GM23338 (cell line): ENCODE measurements around the gene DAW1. TPM values are rescaled to one million over a fixed set of nuclear protein-coding genes. Genes with fewer than 3 reads are reported as not detected.

Experiments used
- ATAC-seq: fragments of 200-7000 bp; cut with Tn5 transposase; 3 replicates; pipeline ENCODE4 v1.9.1; 2020
- DNase-seq: peaks from one replicate; pipeline ENCODE4 v3.0.0-alpha.2; 2015; ENCODE audit warnings: low spot score
- H2AFZ ChIP-seq: fragments of 200-600 bp; sonication (generic); 2 replicates; pipeline ENCODE4 v1.8.0; 2016; ENCODE audit warnings: antibody characterized with exemption, mild to moderate bottlenecking, moderate library complexity
- H3F3A ChIP-seq: fragments of 200-600 bp; sonication (generic); replicated peaks from 2 replicates; pipeline ENCODE4 v1.8.0; 2017; ENCODE audit warnings: antibody characterized with exemption, mixed run types, low read depth
- H3K27ac ChIP-seq: fragments of 200-600 bp; sonication (generic); 2 replicates; pipeline ENCODE4 v1.6.1; 2016; ENCODE audit warnings: low read depth
- H3K27me3 ChIP-seq: fragments of 200-600 bp; sonication (generic); 2 replicates; pipeline ENCODE4 v1.8.0; 2016; ENCODE audit warnings: mild to moderate bottlenecking, mixed run types, moderate library complexity; ENCODE audit not compliant: insufficient read depth
- H3K36me3 ChIP-seq: fragments of 200-600 bp; sonication (generic); 2 replicates; pipeline ENCODE4 v1.8.0; 2016; ENCODE audit warnings: mild to moderate bottlenecking; ENCODE audit not compliant: insufficient read depth
- H3K4me1 ChIP-seq: fragments of 200-600 bp; sonication (generic); 2 replicates; pipeline ENCODE4 v1.8.0; 2016; ENCODE audit warnings: mild to moderate bottlenecking, moderate library complexity; ENCODE audit not compliant: insufficient read depth
- H3K4me2 ChIP-seq: fragments of 200-600 bp; sonication (generic); 2 replicates; pipeline ENCODE4 v1.7.1; 2017; ENCODE audit warnings: mixed run types
- H3K4me3 ChIP-seq: fragments of 200-600 bp; sonication (generic); 2 replicates; pipeline ENCODE4 v1.6.1; 2016; ENCODE audit warnings: mixed run types
- H3K79me2 ChIP-seq: fragments of 200-600 bp; sonication (generic); replicated peaks from 2 replicates; pipeline ENCODE4 v1.8.0; 2017; ENCODE audit warnings: mild to moderate bottlenecking; ENCODE audit not compliant: insufficient read depth
- H3K9me2 ChIP-seq: fragments of 200-600 bp; sonication (generic); 2 replicates; pipeline ENCODE4 v1.8.0; 2017; ENCODE audit not compliant: insufficient read depth
- H4K20me1 ChIP-seq: fragments of 200-600 bp; sonication (generic); replicated peaks from 2 replicates; pipeline ENCODE4 v1.8.0; 2017; ENCODE audit warnings: mild to moderate bottlenecking; ENCODE audit not compliant: insufficient read depth
- H3K27ac Mint-ChIP-seq: 2 replicates; pipeline ENCODE4 v1.8.0; 2020; ENCODE audit warnings: inconsistent platforms, mild to moderate bottlenecking, moderate library complexity, mixed read lengths
- H3K27me3 Mint-ChIP-seq: 3 replicates; pipeline ENCODE4 v1.8.0; 2022; ENCODE audit warnings: low read depth, mild to moderate bottlenecking, moderate library complexity, mixed read lengths, inconsistent platforms; ENCODE audit not compliant: insufficient read depth, poor library complexity
- H3K36me3 Mint-ChIP-seq: 3 replicates; pipeline ENCODE4 v1.8.0; 2021; ENCODE audit warnings: low read depth, mild to moderate bottlenecking, inconsistent platforms, moderate library complexity, mixed read lengths
- H3K4me1 Mint-ChIP-seq: 3 replicates; pipeline ENCODE4 v1.8.0; 2020; ENCODE audit warnings: mild to moderate bottlenecking, inconsistent platforms, mixed read lengths
- H3K4me3 Mint-ChIP-seq: 3 replicates; pipeline ENCODE4 v1.8.0; 2021; ENCODE audit warnings: moderate library complexity, mild to moderate bottlenecking, inconsistent platforms, mixed read lengths
- H3K9me3 Mint-ChIP-seq: 3 replicates; pipeline ENCODE4 v1.8.0; 2020; ENCODE audit warnings: moderate library complexity, mild to moderate bottlenecking, inconsistent platforms, mixed read lengths
- CREB1 ChIP-seq: fragments of 250-450 bp; sonication (Bioruptor Pico); IDR thresholded peaks from 2 replicates; pipeline ENCODE4 v1.5.0; 2020; ENCODE audit warnings: low read depth, mild to moderate bottlenecking, moderate library complexity
- EZH2phosphoT487 ChIP-seq: fragments of 200-600 bp; sonication (generic); IDR thresholded peaks from one replicate; pipeline ENCODE4 v1.8.1; 2018; ENCODE audit warnings: antibody characterized with exemption; ENCODE audit not compliant: unreplicated experiment
- JUNB ChIP-seq: IDR thresholded peaks from one replicate; pipeline ENCODE4 v1.6.1; 2016; ENCODE audit warnings: antibody characterized with exemption; ENCODE audit not compliant: unreplicated experiment
- NANOG ChIP-seq: IDR thresholded peaks from 2 replicates; pipeline ENCODE4 v1.6.1; 2016; ENCODE audit warnings: antibody characterized with exemption, borderline replicate concordance
- REST ChIP-seq: IDR thresholded peaks from one replicate; pipeline ENCODE4 v1.6.1; 2018; ENCODE audit warnings: antibody characterized with exemption; ENCODE audit not compliant: unreplicated experiment
- STAT1 ChIP-seq: IDR thresholded peaks from one replicate; pipeline ENCODE4 v1.6.1; 2016; ENCODE audit warnings: antibody characterized with exemption; ENCODE audit not compliant: unreplicated experiment
- ZNF114 ChIP-seq: fragments of 250-450 bp; sonication (Bioruptor Pico); IDR thresholded peaks from 2 replicates; pipeline ENCODE4 v1.5.0; 2020; ENCODE audit warnings: mild to moderate bottlenecking, moderate library complexity
- ZNF331 ChIP-seq: fragments of 250-450 bp; sonication (Bioruptor Pico); IDR thresholded peaks from 2 replicates; pipeline ENCODE4 v1.5.0; 2020; ENCODE audit warnings: low read depth, mild to moderate bottlenecking, moderate library complexity
- polyA plus RNA-seq: library from polyadenylated mRNA; unstranded; fragments of >200 nt; fragmentation: Nextera tagmentation; extraction: Ambion mirVana; gene quantifications from 2 replicates; pipeline ENCODE4 v1.2.1, GENCODE V29; 2016
- total RNA-seq: library from RNA; depleted of rRNA; stranded (reverse); fragments of >200 nt; shearing (Covaris generic); gene quantifications from 2 replicates; pipeline ENCODE4 v1.2.3, GENCODE V29; 2014
- TF ChIP-seq, protein P1 (sequence below), 2 experiments: fragments of 200-600 bp in 1 of 2; sonication (generic) in 1 of 2; conservative IDR thresholded peaks; 2 replicates each; pipeline versions ENCODE4 v1.5.1 to v1.6.1; 2016 to 2017; ENCODE audit warnings: antibody characterized with exemption in 2 of 2, low read depth in 2 of 2, mild to moderate bottlenecking in 2 of 2, moderate library complexity in 1 of 2
- TF ChIP-seq, protein P2 (sequence below): fragments of 250-450 bp; sonication (Bioruptor Pico); IDR thresholded peaks from 2 replicates; pipeline ENCODE4 v1.5.0; 2020; ENCODE audit warnings: mild to moderate bottlenecking, moderate library complexity

Gene DAW1
- total and polyA plus RNA-seq, 2 experiments from 2014 or later, result 0.71 to 2.0 TPM

DNA sequence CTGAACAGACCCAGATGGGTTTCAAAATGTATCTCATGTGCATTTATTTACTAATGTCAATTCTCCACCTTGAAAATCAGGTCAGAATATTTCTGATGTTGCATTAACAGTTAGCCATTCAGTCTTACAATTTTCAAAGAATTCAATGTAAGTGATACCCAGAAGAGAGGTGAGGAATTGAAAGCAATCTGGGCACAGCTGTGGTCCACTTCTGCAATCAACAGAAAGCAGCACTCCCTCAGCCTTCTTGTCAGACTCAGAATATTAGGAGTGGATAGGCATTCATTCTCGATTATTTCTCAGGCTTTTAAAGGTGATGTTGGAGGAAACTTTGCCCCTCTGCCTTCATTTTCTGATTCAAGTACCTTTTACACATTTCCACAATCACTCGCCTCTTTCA is 42.1 kb upstream of the DAW1 start (continued):
- TF ChIP-seq, protein P1, sequence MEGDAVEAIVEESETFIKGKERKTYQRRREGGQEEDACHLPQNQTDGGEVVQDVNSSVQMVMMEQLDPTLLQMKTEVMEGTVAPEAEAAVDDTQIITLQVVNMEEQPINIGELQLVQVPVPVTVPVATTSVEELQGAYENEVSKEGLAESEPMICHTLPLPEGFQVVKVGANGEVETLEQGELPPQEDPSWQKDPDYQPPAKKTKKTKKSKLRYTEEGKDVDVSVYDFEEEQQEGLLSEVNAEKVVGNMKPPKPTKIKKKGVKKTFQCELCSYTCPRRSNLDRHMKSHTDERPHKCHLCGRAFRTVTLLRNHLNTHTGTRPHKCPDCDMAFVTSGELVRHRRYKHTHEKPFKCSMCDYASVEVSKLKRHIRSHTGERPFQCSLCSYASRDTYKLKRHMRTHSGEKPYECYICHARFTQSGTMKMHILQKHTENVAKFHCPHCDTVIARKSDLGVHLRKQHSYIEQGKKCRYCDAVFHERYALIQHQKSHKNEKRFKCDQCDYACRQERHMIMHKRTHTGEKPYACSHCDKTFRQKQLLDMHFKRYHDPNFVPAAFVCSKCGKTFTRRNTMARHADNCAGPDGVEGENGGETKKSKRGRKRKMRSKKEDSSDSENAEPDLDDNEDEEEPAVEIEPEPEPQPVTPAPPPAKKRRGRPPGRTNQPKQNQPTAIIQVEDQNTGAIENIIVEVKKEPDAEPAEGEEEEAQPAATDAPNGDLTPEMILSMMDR (conservative IDR thresholded peaks at IDR 0.05; ENCODE audit: low read depth in 2 of 2), result no peak
- TF ChIP-seq JUNB (no peak), ZNF114 (CRISPR knock-in tag) (no peak), NANOG (no peak)

DNA sequence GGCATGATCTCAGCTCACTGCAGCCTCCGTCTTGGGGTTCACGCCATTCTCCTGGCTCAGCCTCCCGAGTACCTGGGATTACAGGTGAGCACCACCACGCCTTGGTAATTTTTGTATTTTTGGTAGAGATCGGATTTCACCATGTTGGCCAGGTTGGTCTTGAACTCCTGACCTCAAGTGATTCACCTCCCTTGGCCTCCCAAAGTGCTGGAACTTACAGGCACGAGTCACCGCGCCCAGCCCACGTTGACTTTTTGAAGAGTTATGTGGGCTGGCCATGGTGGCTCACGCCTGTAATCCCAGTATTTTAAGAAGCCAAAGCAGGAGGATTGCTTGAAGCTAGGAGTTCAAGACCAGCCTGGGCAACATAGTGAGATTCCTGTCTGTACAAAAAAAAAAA is 37.0 kb upstream of the DAW1 start:
- no peak overlapping the region for H3K27ac ChIP-seq
- TF ChIP-seq EZH2phosphoT487, result no peak
- no peak for TF ChIP-seq REST
- TF ChIP-seq NANOG, result no peak
- no peak for TF ChIP-seq ZNF114 (CRISPR knock-in tag)
- TF ChIP-seq CREB1, result no peak
- TF ChIP-seq STAT1, result no peak
- TF ChIP-seq JUNB, result no peak
- TF ChIP-seq ZNF331 (CRISPR knock-in tag), result no peak
- TF ChIP-seq, protein P1 (conservative IDR thresholded peaks at IDR 0.05; ENCODE audit: low read depth in 2 of 2), result no peak
- TF ChIP-seq, protein P2, sequence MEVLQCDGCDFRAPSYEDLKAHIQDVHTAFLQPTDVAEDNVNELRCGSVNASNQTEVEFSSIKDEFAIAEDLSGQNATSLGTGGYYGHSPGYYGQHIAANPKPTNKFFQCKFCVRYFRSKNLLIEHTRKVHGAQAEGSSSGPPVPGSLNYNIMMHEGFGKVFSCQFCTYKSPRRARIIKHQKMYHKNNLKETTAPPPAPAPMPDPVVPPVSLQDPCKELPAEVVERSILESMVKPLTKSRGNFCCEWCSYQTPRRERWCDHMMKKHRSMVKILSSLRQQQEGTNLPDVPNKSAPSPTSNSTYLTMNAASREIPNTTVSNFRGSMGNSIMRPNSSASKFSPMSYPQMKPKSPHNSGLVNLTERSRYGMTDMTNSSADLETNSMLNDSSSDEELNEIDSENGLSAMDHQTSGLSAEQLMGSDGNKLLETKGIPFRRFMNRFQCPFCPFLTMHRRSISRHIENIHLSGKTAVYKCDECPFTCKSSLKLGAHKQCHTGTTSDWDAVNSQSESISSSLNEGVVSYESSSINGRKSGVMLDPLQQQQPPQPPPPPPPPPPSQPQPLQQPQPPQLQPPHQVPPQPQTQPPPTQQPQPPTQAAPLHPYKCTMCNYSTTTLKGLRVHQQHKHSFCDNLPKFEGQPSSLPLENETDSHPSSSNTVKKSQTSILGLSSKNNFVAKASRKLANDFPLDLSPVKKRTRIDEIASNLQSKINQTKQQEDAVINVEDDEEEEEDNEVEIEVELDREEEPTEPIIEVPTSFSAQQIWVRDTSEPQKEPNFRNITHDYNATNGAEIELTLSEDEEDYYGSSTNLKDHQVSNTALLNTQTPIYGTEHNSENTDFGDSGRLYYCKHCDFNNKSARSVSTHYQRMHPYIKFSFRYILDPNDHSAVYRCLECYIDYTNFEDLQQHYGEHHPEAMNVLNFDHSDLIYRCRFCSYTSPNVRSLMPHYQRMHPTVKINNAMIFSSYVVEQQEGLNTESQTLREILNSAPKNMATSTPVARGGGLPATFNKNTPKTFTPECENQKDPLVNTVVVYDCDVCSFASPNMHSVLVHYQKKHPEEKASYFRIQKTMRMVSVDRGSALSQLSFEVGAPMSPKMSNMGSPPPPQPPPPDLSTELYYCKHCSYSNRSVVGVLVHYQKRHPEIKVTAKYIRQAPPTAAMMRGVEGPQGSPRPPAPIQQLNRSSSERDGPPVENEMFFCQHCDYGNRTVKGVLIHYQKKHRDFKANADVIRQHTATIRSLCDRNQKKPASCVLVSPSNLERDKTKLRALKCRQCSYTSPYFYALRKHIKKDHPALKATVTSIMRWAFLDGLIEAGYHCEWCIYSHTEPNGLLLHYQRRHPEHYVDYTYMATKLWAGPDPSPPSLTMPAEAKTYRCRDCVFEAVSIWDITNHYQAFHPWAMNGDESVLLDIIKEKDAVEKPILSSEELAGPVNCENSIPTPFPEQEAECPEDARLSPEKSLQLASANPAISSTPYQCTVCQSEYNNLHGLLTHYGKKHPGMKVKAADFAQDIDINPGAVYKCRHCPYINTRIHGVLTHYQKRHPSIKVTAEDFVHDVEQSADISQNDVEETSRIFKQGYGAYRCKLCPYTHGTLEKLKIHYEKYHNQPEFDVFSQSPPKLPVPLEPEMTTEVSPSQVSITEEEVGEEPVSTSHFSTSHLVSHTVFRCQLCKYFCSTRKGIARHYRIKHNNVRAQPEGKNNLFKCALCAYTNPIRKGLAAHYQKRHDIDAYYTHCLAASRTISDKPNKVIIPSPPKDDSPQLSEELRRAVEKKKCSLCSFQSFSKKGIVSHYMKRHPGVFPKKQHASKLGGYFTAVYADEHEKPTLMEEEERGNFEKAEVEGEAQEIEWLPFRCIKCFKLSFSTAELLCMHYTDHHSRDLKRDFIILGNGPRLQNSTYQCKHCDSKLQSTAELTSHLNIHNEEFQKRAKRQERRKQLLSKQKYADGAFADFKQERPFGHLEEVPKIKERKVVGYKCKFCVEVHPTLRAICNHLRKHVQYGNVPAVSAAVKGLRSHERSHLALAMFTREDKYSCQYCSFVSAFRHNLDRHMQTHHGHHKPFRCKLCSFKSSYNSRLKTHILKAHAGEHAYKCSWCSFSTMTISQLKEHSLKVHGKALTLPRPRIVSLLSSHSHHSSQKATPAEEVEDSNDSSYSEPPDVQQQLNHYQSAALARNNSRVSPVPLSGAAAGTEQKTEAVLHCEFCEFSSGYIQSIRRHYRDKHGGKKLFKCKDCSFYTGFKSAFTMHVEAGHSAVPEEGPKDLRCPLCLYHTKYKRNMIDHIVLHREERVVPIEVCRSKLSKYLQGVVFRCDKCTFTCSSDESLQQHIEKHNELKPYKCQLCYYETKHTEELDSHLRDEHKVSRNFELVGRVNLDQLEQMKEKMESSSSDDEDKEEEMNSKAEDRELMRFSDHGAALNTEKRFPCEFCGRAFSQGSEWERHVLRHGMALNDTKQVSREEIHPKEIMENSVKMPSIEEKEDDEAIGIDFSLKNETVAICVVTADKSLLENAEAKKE (CRISPR knock-in tag), result no peak

More for the DNA sequence above, 37.0 kb upstream of the DAW1 start:
- no peaks in the 10 kb centered on the region for H3K4me1 ChIP-seq
- H2AFZ ChIP-seq, result no peak overlapping the region
- DNase-seq (no peak), ATAC-seq (no peak)
- no peak overlapping the region for H3K4me3 Mint-ChIP-seq
- H3K9me3 Mint-ChIP-seq, result peaks cover 9% of the 10 kb centered on the region; the same call in 2 of the 3 replicates
- no peaks in the 10 kb centered on the region; the same call in 1 of the 2 replicates for H3K9me2 ChIP-seq
- no peaks in the 10 kb centered on the region for H4K20me1 ChIP-seq
- no peaks in the 10 kb centered on the region for H3K4me1 Mint-ChIP-seq
- no peak overlapping the region for H3K4me2 ChIP-seq
- H3K79me2 ChIP-seq, result no peaks in the 10 kb centered on the region
- H3F3A ChIP-seq, result no peaks in the 10 kb centered on the region
- no peaks in the 10 kb centered on the region for H3K36me3 ChIP-seq
- H3K27me3 ChIP-seq, result no peaks in the 10 kb centered on the region
- no peaks in the 10 kb centered on the region for H3K36me3 Mint-ChIP-seq
- H3K27me3 Mint-ChIP-seq, result no peaks in the 10 kb centered on the region
- H3K4me3 ChIP-seq, result no peak overlapping the region
- no peak overlapping the region for H3K27ac Mint-ChIP-seq
